ENCODE measurements around the gene DCAF4.

DNA sequence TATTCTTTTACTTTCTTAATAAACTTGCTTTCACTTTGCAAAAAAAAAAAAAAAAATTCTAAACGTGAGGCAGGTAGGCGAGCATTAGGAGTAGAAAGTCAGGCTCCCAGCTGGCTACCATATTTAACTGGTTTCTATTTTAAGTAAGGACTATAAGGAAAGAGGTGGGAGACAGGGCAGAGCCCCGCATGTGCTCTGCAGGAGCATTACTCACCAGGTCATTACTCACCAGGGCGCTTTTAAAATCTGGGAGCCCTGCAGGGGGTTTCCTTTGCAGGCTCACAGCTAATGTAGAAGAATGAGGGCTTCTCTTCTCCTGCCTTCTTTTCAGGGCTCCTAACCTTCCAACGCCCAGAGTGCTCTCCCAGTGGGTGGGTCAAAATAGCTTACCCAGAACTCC, 18.4 kb upstream of the DCAF4 start:
- TF ChIP-seq POLR2A (IDR thresholded peaks at IDR 0.05), result no peak
- TF ChIP-seq, protein P1, sequence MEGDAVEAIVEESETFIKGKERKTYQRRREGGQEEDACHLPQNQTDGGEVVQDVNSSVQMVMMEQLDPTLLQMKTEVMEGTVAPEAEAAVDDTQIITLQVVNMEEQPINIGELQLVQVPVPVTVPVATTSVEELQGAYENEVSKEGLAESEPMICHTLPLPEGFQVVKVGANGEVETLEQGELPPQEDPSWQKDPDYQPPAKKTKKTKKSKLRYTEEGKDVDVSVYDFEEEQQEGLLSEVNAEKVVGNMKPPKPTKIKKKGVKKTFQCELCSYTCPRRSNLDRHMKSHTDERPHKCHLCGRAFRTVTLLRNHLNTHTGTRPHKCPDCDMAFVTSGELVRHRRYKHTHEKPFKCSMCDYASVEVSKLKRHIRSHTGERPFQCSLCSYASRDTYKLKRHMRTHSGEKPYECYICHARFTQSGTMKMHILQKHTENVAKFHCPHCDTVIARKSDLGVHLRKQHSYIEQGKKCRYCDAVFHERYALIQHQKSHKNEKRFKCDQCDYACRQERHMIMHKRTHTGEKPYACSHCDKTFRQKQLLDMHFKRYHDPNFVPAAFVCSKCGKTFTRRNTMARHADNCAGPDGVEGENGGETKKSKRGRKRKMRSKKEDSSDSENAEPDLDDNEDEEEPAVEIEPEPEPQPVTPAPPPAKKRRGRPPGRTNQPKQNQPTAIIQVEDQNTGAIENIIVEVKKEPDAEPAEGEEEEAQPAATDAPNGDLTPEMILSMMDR (IDR thresholded peaks at IDR 0.05), result no peak
